SK-N-SH (cell line): Measurements from ENCODE around the gene SLC25A44.

Experiments used
- JUND ChIP-seq: IDR thresholded peaks from 2 replicates; pipeline ENCODE4 v1.4.0; 2012
- MXI1 ChIP-seq: IDR thresholded peaks from 2 replicates; pipeline ENCODE4 v1.6.1; 2012; ENCODE audit warnings: mild to moderate bottlenecking, low read depth, low read length, improper control_type of control experiment
- POLR2AphosphoS5 ChIP-seq: IDR thresholded peaks from 2 replicates; pipeline ENCODE4 v1.6.1; 2012; ENCODE audit warnings: low read depth, low read length
- RAD21 ChIP-seq: IDR thresholded peaks from 2 replicates; pipeline ENCODE4 v1.6.1; 2012; ENCODE audit warnings: mild to moderate bottlenecking, low read length
- TF ChIP-seq, protein P1 (sequence below): fragments of 200-600 bp; sonication (generic); IDR thresholded peaks from 2 replicates; pipeline ENCODE4 v1.6.1; 2017; ENCODE audit warnings: antibody characterized with exemption, mild to moderate bottlenecking, moderate library complexity
- TF ChIP-seq, protein P2 (sequence below): IDR thresholded peaks from 2 replicates; pipeline ENCODE4 v1.6.1; 2012; ENCODE audit warnings: mild to moderate bottlenecking, low read depth, low read length, moderate library complexity

DNA sequence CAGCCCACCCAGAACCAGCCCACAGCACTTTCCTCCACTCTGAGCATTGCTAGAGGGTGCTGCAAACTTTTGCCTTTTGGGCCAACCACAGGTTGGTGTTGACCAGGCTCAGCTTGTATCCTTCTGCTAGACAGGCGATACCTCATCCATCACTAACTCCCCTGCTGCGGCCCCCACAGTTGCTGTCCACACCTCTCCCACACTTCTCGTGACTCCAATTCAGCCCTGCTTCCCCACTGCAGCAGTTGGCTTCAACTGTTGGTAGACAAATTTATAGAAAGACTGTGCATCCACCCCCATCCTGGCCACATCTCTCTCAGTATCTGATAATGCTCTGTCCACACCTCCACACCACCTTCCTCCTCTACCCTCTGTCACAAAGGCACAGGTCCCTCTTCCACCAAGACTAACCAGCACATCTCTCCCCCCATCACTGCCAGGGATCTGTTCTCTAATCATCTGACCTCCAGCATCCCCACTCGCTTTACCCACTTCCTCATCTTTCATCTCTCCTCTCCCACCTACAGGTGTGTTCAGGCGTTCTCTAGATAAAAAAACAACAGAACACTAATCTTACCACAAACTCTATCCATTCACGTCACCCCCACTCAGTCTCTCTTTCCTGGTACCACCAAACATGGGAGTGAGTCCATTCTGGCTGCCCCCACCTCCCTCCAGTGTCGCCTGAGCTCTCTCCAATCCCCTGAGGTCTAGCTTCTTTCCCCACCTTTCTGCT lies 15.8 kb upstream of the SLC25A44 start:
- no peak for TF ChIP-seq JUND
- no peak for TF ChIP-seq RAD21
- no peak for TF ChIP-seq POLR2AphosphoS5
- TF ChIP-seq, protein P1, sequence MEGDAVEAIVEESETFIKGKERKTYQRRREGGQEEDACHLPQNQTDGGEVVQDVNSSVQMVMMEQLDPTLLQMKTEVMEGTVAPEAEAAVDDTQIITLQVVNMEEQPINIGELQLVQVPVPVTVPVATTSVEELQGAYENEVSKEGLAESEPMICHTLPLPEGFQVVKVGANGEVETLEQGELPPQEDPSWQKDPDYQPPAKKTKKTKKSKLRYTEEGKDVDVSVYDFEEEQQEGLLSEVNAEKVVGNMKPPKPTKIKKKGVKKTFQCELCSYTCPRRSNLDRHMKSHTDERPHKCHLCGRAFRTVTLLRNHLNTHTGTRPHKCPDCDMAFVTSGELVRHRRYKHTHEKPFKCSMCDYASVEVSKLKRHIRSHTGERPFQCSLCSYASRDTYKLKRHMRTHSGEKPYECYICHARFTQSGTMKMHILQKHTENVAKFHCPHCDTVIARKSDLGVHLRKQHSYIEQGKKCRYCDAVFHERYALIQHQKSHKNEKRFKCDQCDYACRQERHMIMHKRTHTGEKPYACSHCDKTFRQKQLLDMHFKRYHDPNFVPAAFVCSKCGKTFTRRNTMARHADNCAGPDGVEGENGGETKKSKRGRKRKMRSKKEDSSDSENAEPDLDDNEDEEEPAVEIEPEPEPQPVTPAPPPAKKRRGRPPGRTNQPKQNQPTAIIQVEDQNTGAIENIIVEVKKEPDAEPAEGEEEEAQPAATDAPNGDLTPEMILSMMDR = no peak
- TF ChIP-seq MXI1 = no peak
- TF ChIP-seq, protein P2, sequence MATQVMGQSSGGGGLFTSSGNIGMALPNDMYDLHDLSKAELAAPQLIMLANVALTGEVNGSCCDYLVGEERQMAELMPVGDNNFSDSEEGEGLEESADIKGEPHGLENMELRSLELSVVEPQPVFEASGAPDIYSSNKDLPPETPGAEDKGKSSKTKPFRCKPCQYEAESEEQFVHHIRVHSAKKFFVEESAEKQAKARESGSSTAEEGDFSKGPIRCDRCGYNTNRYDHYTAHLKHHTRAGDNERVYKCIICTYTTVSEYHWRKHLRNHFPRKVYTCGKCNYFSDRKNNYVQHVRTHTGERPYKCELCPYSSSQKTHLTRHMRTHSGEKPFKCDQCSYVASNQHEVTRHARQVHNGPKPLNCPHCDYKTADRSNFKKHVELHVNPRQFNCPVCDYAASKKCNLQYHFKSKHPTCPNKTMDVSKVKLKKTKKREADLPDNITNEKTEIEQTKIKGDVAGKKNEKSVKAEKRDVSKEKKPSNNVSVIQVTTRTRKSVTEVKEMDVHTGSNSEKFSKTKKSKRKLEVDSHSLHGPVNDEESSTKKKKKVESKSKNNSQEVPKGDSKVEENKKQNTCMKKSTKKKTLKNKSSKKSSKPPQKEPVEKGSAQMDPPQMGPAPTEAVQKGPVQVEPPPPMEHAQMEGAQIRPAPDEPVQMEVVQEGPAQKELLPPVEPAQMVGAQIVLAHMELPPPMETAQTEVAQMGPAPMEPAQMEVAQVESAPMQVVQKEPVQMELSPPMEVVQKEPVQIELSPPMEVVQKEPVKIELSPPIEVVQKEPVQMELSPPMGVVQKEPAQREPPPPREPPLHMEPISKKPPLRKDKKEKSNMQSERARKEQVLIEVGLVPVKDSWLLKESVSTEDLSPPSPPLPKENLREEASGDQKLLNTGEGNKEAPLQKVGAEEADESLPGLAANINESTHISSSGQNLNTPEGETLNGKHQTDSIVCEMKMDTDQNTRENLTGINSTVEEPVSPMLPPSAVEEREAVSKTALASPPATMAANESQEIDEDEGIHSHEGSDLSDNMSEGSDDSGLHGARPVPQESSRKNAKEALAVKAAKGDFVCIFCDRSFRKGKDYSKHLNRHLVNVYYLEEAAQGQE = no peak
